GM23338 (cell line): Measurements from ENCODE around the gene LMOD1. TPM values are rescaled to one million over a fixed set of nuclear protein-coding genes. Genes with fewer than 3 reads are reported as not detected.

Source experiments
- ATAC-seq: fragments of 200-7000 bp; cut with Tn5 transposase; 3 replicates; pipeline ENCODE4 v1.9.1; 2020
- DNase-seq: peaks from one replicate; pipeline ENCODE4 v3.0.0-alpha.2; 2015; ENCODE audit warnings: low spot score
- H2AFZ ChIP-seq: fragments of 200-600 bp; sonication (generic); 2 replicates; pipeline ENCODE4 v1.8.0; 2016; ENCODE audit warnings: antibody characterized with exemption, mild to moderate bottlenecking, moderate library complexity
- H3F3A ChIP-seq: fragments of 200-600 bp; sonication (generic); replicated peaks from 2 replicates; pipeline ENCODE4 v1.8.0; 2017; ENCODE audit warnings: antibody characterized with exemption, mixed run types, low read depth
- H3K27ac ChIP-seq: fragments of 200-600 bp; sonication (generic); 2 replicates; pipeline ENCODE4 v1.6.1; 2016; ENCODE audit warnings: low read depth
- H3K27me3 ChIP-seq: fragments of 200-600 bp; sonication (generic); 2 replicates; pipeline ENCODE4 v1.8.0; 2016; ENCODE audit warnings: mild to moderate bottlenecking, mixed run types, moderate library complexity; ENCODE audit not compliant: insufficient read depth
- H3K36me3 ChIP-seq: fragments of 200-600 bp; sonication (generic); 2 replicates; pipeline ENCODE4 v1.8.0; 2016; ENCODE audit warnings: mild to moderate bottlenecking; ENCODE audit not compliant: insufficient read depth
- H3K4me1 ChIP-seq: fragments of 200-600 bp; sonication (generic); 2 replicates; pipeline ENCODE4 v1.8.0; 2016; ENCODE audit warnings: mild to moderate bottlenecking, moderate library complexity; ENCODE audit not compliant: insufficient read depth
- H3K4me2 ChIP-seq: fragments of 200-600 bp; sonication (generic); 2 replicates; pipeline ENCODE4 v1.7.1; 2017; ENCODE audit warnings: mixed run types
- H3K4me3 ChIP-seq: fragments of 200-600 bp; sonication (generic); 2 replicates; pipeline ENCODE4 v1.6.1; 2016; ENCODE audit warnings: mixed run types
- H3K79me2 ChIP-seq: fragments of 200-600 bp; sonication (generic); replicated peaks from 2 replicates; pipeline ENCODE4 v1.8.0; 2017; ENCODE audit warnings: mild to moderate bottlenecking; ENCODE audit not compliant: insufficient read depth
- H3K9me2 ChIP-seq: fragments of 200-600 bp; sonication (generic); 2 replicates; pipeline ENCODE4 v1.8.0; 2017; ENCODE audit not compliant: insufficient read depth
- H4K20me1 ChIP-seq: fragments of 200-600 bp; sonication (generic); replicated peaks from 2 replicates; pipeline ENCODE4 v1.8.0; 2017; ENCODE audit warnings: mild to moderate bottlenecking; ENCODE audit not compliant: insufficient read depth
- H3K27ac Mint-ChIP-seq: 2 replicates; pipeline ENCODE4 v1.8.0; 2020; ENCODE audit warnings: inconsistent platforms, mild to moderate bottlenecking, moderate library complexity, mixed read lengths
- H3K27me3 Mint-ChIP-seq: 3 replicates; pipeline ENCODE4 v1.8.0; 2022; ENCODE audit warnings: low read depth, mild to moderate bottlenecking, moderate library complexity, mixed read lengths, inconsistent platforms; ENCODE audit not compliant: insufficient read depth, poor library complexity
- H3K36me3 Mint-ChIP-seq: 3 replicates; pipeline ENCODE4 v1.8.0; 2021; ENCODE audit warnings: low read depth, mild to moderate bottlenecking, inconsistent platforms, moderate library complexity, mixed read lengths
- H3K4me1 Mint-ChIP-seq: 3 replicates; pipeline ENCODE4 v1.8.0; 2020; ENCODE audit warnings: mild to moderate bottlenecking, inconsistent platforms, mixed read lengths
- H3K4me3 Mint-ChIP-seq: 3 replicates; pipeline ENCODE4 v1.8.0; 2021; ENCODE audit warnings: moderate library complexity, mild to moderate bottlenecking, inconsistent platforms, mixed read lengths
- H3K9me3 Mint-ChIP-seq: 3 replicates; pipeline ENCODE4 v1.8.0; 2020; ENCODE audit warnings: moderate library complexity, mild to moderate bottlenecking, inconsistent platforms, mixed read lengths
- EZH2 ChIP-seq: fragments of 200-600 bp; sonication (generic); IDR thresholded peaks from one replicate; pipeline ENCODE4 v1.8.0; 2017; ENCODE audit warnings: antibody characterized with exemption, mild to moderate bottlenecking, low read depth; ENCODE audit not compliant: unreplicated experiment
- EZH2phosphoT487 ChIP-seq: fragments of 200-600 bp; sonication (generic); IDR thresholded peaks from one replicate; pipeline ENCODE4 v1.8.1; 2018; ENCODE audit warnings: antibody characterized with exemption; ENCODE audit not compliant: unreplicated experiment
- JUNB ChIP-seq: IDR thresholded peaks from one replicate; pipeline ENCODE4 v1.6.1; 2016; ENCODE audit warnings: antibody characterized with exemption; ENCODE audit not compliant: unreplicated experiment
- NANOG ChIP-seq: IDR thresholded peaks from 2 replicates; pipeline ENCODE4 v1.6.1; 2016; ENCODE audit warnings: antibody characterized with exemption, borderline replicate concordance
- POLR2AphosphoS5 ChIP-seq: IDR thresholded peaks from 2 replicates; pipeline ENCODE4 v1.6.1; 2016; ENCODE audit warnings: antibody characterized with exemption, low read depth
- STAT1 ChIP-seq: IDR thresholded peaks from one replicate; pipeline ENCODE4 v1.6.1; 2016; ENCODE audit warnings: antibody characterized with exemption; ENCODE audit not compliant: unreplicated experiment
- ZNF114 ChIP-seq: fragments of 250-450 bp; sonication (Bioruptor Pico); IDR thresholded peaks from 2 replicates; pipeline ENCODE4 v1.5.0; 2020; ENCODE audit warnings: mild to moderate bottlenecking, moderate library complexity
- ZNF331 ChIP-seq: fragments of 250-450 bp; sonication (Bioruptor Pico); IDR thresholded peaks from 2 replicates; pipeline ENCODE4 v1.5.0; 2020; ENCODE audit warnings: low read depth, mild to moderate bottlenecking, moderate library complexity
- polyA plus RNA-seq: library from polyadenylated mRNA; unstranded; fragments of >200 nt; fragmentation: Nextera tagmentation; extraction: Ambion mirVana; gene quantifications from 2 replicates; pipeline ENCODE4 v1.2.1, GENCODE V29; 2016
- total RNA-seq: library from RNA; depleted of rRNA; stranded (reverse); fragments of >200 nt; shearing (Covaris generic); gene quantifications from 2 replicates; pipeline ENCODE4 v1.2.3, GENCODE V29; 2014
- TF ChIP-seq, protein P1 (sequence below), 2 experiments: fragments of 200-600 bp in 1 of 2; sonication (generic) in 1 of 2; conservative IDR thresholded peaks; 2 replicates each; pipeline versions ENCODE4 v1.5.1 to v1.6.1; 2016 to 2017; ENCODE audit warnings: antibody characterized with exemption in 2 of 2, low read depth in 2 of 2, mild to moderate bottlenecking in 2 of 2, moderate library complexity in 1 of 2
- TF ChIP-seq, protein P2 (sequence below): IDR thresholded peaks from one replicate; pipeline ENCODE4 v1.6.1; 2018; ENCODE audit warnings: antibody characterized with exemption; ENCODE audit not compliant: unreplicated experiment
- TF ChIP-seq, protein P3 (sequence below): IDR thresholded peaks from 2 replicates; pipeline ENCODE4 v1.6.1; 2016; ENCODE audit warnings: antibody characterized with exemption

LMOD1 gene
- total and polyA plus RNA-seq, 2 experiments from 2014 or later, result 0.74 to 1.7 TPM

DNA sequence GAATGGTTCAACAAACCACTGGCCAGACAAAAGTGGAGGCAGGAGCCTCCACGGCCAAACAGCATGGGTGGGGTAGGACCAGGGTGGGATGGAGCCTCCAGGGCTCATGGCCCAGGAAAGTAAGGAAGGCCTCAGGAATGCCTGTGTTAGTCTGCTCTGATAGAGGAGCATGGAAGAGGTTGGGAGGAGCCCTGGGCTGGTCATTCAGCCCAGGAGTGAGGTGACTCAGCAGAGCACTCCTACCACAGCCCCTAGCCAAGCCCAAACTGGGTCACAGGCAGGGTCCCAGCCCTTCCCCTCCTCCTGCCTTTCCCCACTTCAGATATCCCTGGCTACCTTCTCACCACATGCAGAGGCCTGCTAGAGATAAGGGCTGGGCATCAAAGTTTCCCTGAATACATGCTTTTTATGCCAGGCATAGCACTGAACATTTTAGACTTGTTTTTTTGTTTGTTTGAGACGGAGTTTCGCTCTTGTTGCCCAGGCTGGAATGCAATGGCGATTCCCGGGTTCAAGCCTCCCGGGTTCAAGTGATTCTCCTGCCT is 60.7 kb downstream of the LMOD1 start (continued):
- TF ChIP-seq, protein P1, sequence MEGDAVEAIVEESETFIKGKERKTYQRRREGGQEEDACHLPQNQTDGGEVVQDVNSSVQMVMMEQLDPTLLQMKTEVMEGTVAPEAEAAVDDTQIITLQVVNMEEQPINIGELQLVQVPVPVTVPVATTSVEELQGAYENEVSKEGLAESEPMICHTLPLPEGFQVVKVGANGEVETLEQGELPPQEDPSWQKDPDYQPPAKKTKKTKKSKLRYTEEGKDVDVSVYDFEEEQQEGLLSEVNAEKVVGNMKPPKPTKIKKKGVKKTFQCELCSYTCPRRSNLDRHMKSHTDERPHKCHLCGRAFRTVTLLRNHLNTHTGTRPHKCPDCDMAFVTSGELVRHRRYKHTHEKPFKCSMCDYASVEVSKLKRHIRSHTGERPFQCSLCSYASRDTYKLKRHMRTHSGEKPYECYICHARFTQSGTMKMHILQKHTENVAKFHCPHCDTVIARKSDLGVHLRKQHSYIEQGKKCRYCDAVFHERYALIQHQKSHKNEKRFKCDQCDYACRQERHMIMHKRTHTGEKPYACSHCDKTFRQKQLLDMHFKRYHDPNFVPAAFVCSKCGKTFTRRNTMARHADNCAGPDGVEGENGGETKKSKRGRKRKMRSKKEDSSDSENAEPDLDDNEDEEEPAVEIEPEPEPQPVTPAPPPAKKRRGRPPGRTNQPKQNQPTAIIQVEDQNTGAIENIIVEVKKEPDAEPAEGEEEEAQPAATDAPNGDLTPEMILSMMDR (conservative IDR thresholded peaks at IDR 0.05; ENCODE audit: low read depth in 2 of 2), result no peak
- TF ChIP-seq, protein P2, sequence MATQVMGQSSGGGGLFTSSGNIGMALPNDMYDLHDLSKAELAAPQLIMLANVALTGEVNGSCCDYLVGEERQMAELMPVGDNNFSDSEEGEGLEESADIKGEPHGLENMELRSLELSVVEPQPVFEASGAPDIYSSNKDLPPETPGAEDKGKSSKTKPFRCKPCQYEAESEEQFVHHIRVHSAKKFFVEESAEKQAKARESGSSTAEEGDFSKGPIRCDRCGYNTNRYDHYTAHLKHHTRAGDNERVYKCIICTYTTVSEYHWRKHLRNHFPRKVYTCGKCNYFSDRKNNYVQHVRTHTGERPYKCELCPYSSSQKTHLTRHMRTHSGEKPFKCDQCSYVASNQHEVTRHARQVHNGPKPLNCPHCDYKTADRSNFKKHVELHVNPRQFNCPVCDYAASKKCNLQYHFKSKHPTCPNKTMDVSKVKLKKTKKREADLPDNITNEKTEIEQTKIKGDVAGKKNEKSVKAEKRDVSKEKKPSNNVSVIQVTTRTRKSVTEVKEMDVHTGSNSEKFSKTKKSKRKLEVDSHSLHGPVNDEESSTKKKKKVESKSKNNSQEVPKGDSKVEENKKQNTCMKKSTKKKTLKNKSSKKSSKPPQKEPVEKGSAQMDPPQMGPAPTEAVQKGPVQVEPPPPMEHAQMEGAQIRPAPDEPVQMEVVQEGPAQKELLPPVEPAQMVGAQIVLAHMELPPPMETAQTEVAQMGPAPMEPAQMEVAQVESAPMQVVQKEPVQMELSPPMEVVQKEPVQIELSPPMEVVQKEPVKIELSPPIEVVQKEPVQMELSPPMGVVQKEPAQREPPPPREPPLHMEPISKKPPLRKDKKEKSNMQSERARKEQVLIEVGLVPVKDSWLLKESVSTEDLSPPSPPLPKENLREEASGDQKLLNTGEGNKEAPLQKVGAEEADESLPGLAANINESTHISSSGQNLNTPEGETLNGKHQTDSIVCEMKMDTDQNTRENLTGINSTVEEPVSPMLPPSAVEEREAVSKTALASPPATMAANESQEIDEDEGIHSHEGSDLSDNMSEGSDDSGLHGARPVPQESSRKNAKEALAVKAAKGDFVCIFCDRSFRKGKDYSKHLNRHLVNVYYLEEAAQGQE, result no peak
- TF ChIP-seq POLR2AphosphoS5 (no peak), ZNF331 (CRISPR knock-in tag) (no peak), STAT1 (no peak)

DNA sequence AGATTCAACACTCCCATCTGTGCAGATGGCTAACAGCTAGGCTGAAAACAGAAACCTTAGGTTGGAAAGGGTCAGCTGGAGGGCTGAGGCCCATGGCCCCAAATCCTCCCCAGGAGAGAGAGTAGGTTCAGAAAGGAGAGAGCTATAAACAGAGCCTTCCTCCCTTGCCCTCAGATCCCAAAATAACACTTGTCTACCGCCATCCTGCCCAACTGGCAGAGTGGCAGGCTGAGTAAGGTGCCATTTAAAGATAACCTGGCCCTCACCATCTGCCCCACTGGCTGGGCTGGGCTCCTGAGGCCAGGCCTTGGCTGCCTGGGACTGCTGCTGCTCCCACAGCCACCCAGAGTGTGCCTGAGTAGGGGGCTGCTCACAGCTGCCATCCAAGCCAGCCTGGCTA is 61.9 kb downstream of the LMOD1 start:
- DNase-seq (no peak), ATAC-seq (no peak)
- no peak overlapping the region for H3K4me3 ChIP-seq
- Mint-ChIP-seq H3K27me3 (peaks cover 11% of the 10 kb centered on the region), H3K4me3 (no peak overlapping the region), H3K27ac (no peak overlapping the region; the same call in 1 of the 2 replicates), H3K4me1 (peaks cover 34% of the 10 kb centered on the region), H3K36me3 (no peaks in the 10 kb centered on the region), H3K9me3 (no peaks in the 10 kb centered on the region; the same call in 2 of the 3 replicates)
- H3K27ac ChIP-seq, result no peak overlapping the region
- H3F3A ChIP-seq, result 0 out of 2 replicates have a peak, but pooled peaks cover 8% of the 10 kb centered on the region
- peaks cover 17% of the 10 kb centered on the region for H3K27me3 ChIP-seq
- no peak overlapping the region for H2AFZ ChIP-seq
- H3K9me2 ChIP-seq, result no peaks in the 10 kb centered on the region
- H4K20me1 ChIP-seq, result no peaks in the 10 kb centered on the region
- H3K4me2 ChIP-seq, result no peak overlapping the region
- H3K4me1 ChIP-seq, result peaks cover 10% of the 10 kb centered on the region
- H3K79me2 ChIP-seq, result no peaks in the 10 kb centered on the region
- no peaks in the 10 kb centered on the region for H3K36me3 ChIP-seq
- TF ChIP-seq, protein P2, result no peak
- TF ChIP-seq EZH2phosphoT487 (no peak), EZH2 (no peak), ZNF331 (CRISPR knock-in tag) (no peak), ZNF114 (no peak), NANOG (no peak), STAT1 (no peak), POLR2AphosphoS5 (no peak), JUNB (no peak)
- TF ChIP-seq, protein P1 (conservative IDR thresholded peaks at IDR 0.05; ENCODE audit: low read depth in 2 of 2), result no peak
- TF ChIP-seq, protein P3, sequence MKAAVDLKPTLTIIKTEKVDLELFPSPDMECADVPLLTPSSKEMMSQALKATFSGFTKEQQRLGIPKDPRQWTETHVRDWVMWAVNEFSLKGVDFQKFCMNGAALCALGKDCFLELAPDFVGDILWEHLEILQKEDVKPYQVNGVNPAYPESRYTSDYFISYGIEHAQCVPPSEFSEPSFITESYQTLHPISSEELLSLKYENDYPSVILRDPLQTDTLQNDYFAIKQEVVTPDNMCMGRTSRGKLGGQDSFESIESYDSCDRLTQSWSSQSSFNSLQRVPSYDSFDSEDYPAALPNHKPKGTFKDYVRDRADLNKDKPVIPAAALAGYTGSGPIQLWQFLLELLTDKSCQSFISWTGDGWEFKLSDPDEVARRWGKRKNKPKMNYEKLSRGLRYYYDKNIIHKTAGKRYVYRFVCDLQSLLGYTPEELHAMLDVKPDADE, result no peak
